ENCODE measurements around the gene SART1.
"Not testable (repeated sequence)": the region's sequence is repeated elsewhere in the genome, so short reads cannot be mapped to it uniquely, and the experiment has no call there.

Gene SART1

GRCh38 chr11:65931773-65932557, 29.6 kb upstream of the SART1 start:
- no peak for DNase-seq (ENCODE audit: low read depth)

- no peak for DNase-seq (ENCODE audit: low read depth)
Measured at GRCh38 chr11:65932558-65932919, 29.0 kb upstream of the SART1 start.

GRCh38 chr11:65934014-65934413, 27.5 kb upstream of the SART1 start:
- no peak for DNase-seq (ENCODE audit: low read depth)

- DNase-seq (ENCODE audit: low read depth) = no peak
Measured at GRCh38 chr11:65937766-65938165, 23.8 kb upstream of the SART1 start.

- no peak for DNase-seq (ENCODE audit: low read depth)
Measured at GRCh38 chr11:65941720-65942310, 19.7 kb upstream of the SART1 start.

- no peak for DNase-seq (ENCODE audit: low read depth)
Measured at GRCh38 chr11:65942531-65942930, 19.0 kb upstream of the SART1 start.

GRCh38 chr11:65944191-65944590, 17.3 kb upstream of the SART1 start:
- DNase-seq (ENCODE audit: low read depth) = no peak

- DNase-seq (ENCODE audit: low read depth) = no peak
Measured at GRCh38 chr11:65944767-65945166, 16.8 kb upstream of the SART1 start.

- no peak for DNase-seq (ENCODE audit: low read depth)
Measured at GRCh38 chr11:65945430-65945911, 16.1 kb upstream of the SART1 start, which contains the start of gene TSGA10IP. TSS of gene TSGA10IP (plus strand) at chr11:65945480. CDS start at chr11:65945676, 196 bp downstream.

- no peak for DNase-seq (ENCODE audit: low read depth)
Measured at GRCh38 chr11:65945941-65946558, 15.5 kb upstream of the SART1 start.

- DNase-seq (ENCODE audit: low read depth) = no peak
Measured at GRCh38 chr11:65946655-65947054, 14.9 kb upstream of the SART1 start.

- DNase-seq (ENCODE audit: low read depth) = no peak
Measured at GRCh38 chr11:65947133-65947532, 14.4 kb upstream of the SART1 start.

- no peak for DNase-seq (ENCODE audit: low read depth)
Measured at GRCh38 chr11:65947603-65948125, 13.9 kb upstream of the SART1 start.

GRCh38 chr11:65950711-65951110, 10.8 kb upstream of the SART1 start:
- not testable (repeated sequence) for DNase-seq (ENCODE audit: low read depth)

- not testable (repeated sequence) for DNase-seq (ENCODE audit: low read depth)
Measured at GRCh38 chr11:65951641-65952040, 9.9 kb upstream of the SART1 start.

GRCh38 chr11:65952052-65952521, 9.4 kb upstream of the SART1 start:
- DNase-seq (ENCODE audit: low read depth) = no peak

GRCh38 chr11:65953471-65953870, 8.1 kb upstream of the SART1 start:
- DNase-seq (ENCODE audit: low read depth) = no peak

GRCh38 chr11:65954771-65955170, 6.8 kb upstream of the SART1 start:
- DNase-seq (ENCODE audit: low read depth) = no peak

- no peak for DNase-seq (ENCODE audit: low read depth)
Measured at GRCh38 chr11:65958291-65958690, 3.2 kb upstream of the SART1 start.

- no peak for DNase-seq (ENCODE audit: low read depth)
Measured at GRCh38 chr11:65958774-65959420, 2.6 kb upstream of the SART1 start.

GRCh38 chr11:65960824-65961266, 689 bp upstream of the SART1 start:
- no peak for DNase-seq (ENCODE audit: low read depth)

- DNase-seq (ENCODE audit: low read depth) = no peak
Measured at GRCh38 chr11:65962141-65962564, 619 bp downstream of the SART1 start.
